Mammary epithelial cell (primary cell): ENCODE data around the gene SUCLA2.

Source experiments
- EZH2 ChIP-seq: IDR thresholded peaks from 2 replicates; pipeline ENCODE4 v1.6.1; 2012; ENCODE audit warnings: low read length, inconsistent platforms, borderline replicate concordance
- TF ChIP-seq, protein P1 (sequence below), 2 donors: IDR thresholded peaks in 1 of 2; conservative IDR thresholded peaks in 1 of 2; 2 replicates each; pipeline ENCODE4 v1.5.1; 2011 to 2012; ENCODE audit warnings: inconsistent platforms in 2 of 2, low read length in 2 of 2, mild to moderate bottlenecking in 2 of 2, control low read depth in 1 of 2, low read depth in 1 of 2; ENCODE audit not compliant: insufficient read depth in 1 of 2; ENCODE audit errors: extremely low read depth in 1 of 2

GRCh38 chr13:47932950-47933923, 67.8 kb downstream of the SUCLA2 start:
- TF ChIP-seq, protein P1, sequence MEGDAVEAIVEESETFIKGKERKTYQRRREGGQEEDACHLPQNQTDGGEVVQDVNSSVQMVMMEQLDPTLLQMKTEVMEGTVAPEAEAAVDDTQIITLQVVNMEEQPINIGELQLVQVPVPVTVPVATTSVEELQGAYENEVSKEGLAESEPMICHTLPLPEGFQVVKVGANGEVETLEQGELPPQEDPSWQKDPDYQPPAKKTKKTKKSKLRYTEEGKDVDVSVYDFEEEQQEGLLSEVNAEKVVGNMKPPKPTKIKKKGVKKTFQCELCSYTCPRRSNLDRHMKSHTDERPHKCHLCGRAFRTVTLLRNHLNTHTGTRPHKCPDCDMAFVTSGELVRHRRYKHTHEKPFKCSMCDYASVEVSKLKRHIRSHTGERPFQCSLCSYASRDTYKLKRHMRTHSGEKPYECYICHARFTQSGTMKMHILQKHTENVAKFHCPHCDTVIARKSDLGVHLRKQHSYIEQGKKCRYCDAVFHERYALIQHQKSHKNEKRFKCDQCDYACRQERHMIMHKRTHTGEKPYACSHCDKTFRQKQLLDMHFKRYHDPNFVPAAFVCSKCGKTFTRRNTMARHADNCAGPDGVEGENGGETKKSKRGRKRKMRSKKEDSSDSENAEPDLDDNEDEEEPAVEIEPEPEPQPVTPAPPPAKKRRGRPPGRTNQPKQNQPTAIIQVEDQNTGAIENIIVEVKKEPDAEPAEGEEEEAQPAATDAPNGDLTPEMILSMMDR (conservative IDR thresholded peaks at IDR 0.05 in 1 of 2, IDR thresholded peaks at IDR 0.05 in 1 of 2; ENCODE audit: extremely low read depth in 1 of 2, insufficient read depth in 1 of 2, low read depth in 1 of 2, low read length in 2 of 2), result no peak
- no peak for TF ChIP-seq EZH2
